DMS79 (cell line): Measurements from ENCODE around the gene FRMD7.
"Not testable (repeated sequence)": the region's sequence is repeated elsewhere in the genome, so short reads cannot be mapped to it uniquely, and the experiment has no call there.

ENCODE experiments used
- DNase-seq: peaks from one replicate; lab custom pipeline; 2025; lab: John Stamatoyannopoulos, UW

FRMD7 gene, protein sequence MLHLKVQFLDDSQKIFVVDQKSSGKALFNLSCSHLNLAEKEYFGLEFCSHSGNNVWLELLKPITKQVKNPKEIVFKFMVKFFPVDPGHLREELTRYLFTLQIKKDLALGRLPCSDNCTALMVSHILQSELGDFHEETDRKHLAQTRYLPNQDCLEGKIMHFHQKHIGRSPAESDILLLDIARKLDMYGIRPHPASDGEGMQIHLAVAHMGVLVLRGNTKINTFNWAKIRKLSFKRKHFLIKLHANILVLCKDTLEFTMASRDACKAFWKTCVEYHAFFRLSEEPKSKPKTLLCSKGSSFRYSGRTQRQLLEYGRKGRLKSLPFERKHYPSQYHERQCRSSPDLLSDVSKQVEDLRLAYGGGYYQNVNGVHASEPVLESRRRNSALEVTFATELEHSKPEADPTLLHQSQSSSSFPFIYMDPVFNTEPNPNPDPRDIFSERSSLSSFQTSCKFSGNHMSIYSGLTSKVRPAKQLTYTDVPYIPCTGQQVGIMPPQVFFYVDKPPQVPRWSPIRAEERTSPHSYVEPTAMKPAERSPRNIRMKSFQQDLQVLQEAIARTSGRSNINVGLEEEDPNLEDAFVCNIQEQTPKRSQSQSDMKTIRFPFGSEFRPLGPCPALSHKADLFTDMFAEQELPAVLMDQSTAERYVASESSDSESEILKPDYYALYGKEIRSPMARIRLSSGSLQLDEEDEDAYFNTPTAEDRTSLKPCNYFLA

GRCh38 chrX:132127743-132128142 lies at the start of gene FRMD7:
Gene FRMD7 (minus strand): TSS chrX:132128020. CDS start chrX:132127844, 176 bp downstream.
- DNase-seq: no peak

DNA sequence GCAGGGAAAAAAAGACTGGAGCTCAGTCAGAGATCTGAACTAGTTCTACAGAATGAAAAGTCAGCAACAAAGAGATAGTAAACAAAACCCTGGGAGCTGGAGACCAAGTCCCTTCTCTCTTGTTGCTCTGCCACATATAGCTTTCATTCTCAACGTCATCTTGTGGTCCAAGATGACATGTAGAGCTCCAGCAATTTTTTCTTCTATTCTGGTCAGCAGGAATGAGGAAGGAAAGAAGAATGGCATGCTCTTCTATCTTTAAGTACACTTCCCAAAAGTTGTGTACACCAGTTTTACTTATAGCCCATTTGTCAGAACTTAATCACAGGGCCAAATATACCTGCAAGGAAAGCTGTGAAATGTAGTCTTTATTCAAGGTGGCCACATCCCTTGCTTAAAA lies 45.8 kb upstream of the FRMD7 start:
- no peak for DNase-seq

- no peak for DNase-seq
Observed at GRCh38 chrX:132171881-132172280, 44.1 kb upstream of the FRMD7 start.

- no peak for DNase-seq
Observed at GRCh38 chrX:132171478-132171877, 43.7 kb upstream of the FRMD7 start.

GRCh38 chrX:132169554-132169953 lies 41.7 kb upstream of the FRMD7 start:
- DNase-seq: no peak

DNA sequence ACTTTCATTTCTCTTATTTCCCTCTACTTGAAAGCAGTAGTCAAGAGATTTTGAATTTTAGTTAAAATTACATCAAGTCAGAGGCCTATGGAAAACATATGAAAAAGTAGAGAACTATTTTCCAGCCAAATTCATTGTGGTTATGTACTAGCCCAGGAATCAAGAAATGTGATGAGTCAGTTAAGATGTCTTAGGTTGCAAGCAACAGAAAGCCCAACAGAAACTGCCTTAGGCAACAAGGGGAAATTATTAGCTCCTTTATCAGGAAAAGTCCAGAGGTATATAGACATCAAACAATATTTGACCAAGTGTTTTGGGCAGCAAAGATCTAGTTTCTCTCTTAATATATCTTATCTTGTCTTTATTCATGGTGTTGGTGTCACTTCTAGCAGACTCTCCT lies 37.8 kb upstream of the FRMD7 start:
- no peak for DNase-seq

DNA sequence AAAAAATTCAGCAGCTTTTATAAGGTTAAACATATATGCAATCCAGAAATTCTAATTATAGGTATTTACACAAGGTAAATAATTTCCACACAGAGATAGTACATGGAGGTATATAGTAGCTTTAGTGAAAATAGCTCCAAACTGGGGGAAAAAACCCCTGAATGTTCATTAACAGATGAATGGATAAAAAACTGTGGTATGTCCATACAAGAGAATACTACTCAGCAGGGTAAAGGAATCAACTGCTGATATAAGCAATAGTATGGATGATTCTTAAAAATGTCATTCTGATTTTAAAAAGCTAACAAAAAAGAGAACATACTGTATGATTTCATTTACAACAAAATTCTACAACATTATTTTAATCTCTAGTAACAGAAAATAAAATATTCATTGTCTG lies 37.2 kb upstream of the FRMD7 start:
- no peak for DNase-seq

GRCh38 chrX:132163094-132163493 lies 35.3 kb upstream of the FRMD7 start:
- not testable (repeated sequence) for DNase-seq

- no peak for DNase-seq
Observed at GRCh38 chrX:132153166-132153565, 25.3 kb upstream of the FRMD7 start.

GRCh38 chrX:132146456-132146855 lies 18.6 kb upstream of the FRMD7 start:
- DNase-seq: no peak

DNA sequence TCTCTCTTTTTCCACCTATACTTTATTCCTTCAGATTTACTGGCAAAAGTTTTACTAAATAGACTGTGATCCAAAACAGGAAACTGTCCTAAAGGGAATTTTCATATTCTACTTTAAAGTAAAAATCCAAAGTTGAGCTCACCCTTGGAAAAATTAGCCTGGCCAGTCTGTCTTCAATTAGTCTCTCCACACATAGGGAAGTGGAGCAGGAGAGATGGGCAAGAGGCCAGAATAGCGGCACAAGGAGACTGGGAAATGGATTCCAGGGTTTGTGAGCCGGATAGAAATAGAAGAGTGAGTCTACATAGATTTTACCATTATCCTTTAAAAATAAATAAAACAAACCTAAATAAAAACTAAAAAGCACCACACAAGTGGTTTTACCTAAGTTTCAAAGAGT lies 16.2 kb upstream of the FRMD7 start:
- no peak for DNase-seq

DNA sequence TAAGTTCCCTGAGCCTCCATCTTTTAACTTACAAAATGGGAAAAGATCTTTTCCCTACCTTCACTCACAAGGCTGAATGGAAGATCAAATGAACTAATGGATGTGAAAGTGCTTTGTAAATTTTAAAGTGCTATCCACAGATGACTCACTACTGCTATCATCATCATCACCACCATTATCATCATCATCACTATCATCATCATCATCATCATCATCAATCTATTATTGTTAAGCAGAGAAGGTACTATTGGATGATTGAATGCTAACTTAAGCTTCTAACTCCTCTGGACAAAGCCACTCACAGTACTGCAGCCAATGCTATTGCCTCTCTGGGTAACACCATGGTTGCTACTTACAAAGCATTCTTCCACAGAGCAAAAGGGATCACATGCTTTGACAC lies 1.9 kb downstream of the FRMD7 start:
- no peak for DNase-seq

GRCh38 chrX:132120913-132121312 lies 6.9 kb downstream of the FRMD7 start:
- DNase-seq: no peak

GRCh38 chrX:132119821-132120515 lies 7.9 kb downstream of the FRMD7 start:
- DNase-seq: no peak

GRCh38 chrX:132119283-132119682 lies 8.5 kb downstream of the FRMD7 start:
- no peak for DNase-seq

DNA sequence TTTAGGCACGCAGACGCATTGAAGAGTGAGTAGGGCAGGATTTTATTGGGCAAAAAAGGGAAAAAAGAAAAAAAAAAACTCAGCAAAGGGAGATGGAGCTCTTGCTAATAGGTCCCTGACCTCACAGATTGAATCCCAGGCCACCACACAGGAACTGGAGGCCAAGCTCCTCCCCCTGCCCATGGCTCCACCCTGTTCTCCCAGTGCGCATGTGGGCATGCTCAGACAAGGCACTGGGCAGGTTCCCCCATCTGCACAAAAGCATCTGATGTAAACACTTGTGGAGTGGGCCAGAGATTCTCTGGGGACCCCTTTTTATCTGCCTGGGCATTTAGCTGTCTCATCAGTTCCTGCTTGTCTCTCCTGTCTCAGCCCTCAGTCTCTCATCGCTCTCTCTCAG lies 9.5 kb downstream of the FRMD7 start:
- DNase-seq: no peak

GRCh38 chrX:132115792-132116191 lies 12.0 kb downstream of the FRMD7 start:
- DNase-seq: no peak

DNA sequence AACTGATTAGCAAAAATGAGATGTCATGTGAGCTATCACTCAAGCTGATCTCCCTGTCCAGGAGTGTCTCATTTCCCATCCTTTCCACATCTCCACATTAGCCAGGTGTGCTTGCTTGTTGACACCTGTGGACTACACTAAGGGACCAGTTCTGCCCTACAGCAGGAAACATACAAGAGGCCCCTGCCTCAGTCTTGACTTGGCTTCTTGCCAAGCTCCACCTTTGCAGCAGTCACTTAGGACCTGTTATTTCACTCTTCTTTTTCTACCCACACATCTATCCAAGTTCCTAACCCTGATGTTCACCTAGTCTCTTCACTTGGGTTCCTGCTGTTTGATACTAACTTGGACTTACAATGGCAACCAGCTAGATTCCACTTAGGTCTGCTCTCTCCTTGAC lies 13.2 kb downstream of the FRMD7 start:
- DNase-seq: no peak

GRCh38 chrX:132107291-132107690 lies 20.5 kb downstream of the FRMD7 start:
- DNase-seq: no peak

DNA sequence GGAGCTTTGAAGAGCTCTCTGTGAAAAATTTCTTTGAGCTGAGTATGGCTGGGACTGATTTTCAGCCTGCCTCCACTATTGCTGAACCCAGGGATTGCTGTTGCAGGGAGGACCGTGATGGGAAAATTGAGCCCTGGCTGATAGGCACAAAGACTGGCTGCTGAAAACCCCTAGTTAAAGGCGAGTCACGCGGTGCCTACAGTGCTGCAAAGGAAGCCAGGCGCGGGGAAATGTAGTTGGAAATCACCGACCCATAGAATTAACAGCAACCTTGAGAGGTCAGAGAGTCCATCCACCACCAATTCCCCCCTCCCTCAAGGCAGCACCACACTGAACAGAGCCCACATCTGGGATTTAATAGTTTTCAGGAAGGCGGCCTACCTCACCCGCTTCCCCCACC lies 26.0 kb downstream of the FRMD7 start:
- no peak for DNase-seq

DNA sequence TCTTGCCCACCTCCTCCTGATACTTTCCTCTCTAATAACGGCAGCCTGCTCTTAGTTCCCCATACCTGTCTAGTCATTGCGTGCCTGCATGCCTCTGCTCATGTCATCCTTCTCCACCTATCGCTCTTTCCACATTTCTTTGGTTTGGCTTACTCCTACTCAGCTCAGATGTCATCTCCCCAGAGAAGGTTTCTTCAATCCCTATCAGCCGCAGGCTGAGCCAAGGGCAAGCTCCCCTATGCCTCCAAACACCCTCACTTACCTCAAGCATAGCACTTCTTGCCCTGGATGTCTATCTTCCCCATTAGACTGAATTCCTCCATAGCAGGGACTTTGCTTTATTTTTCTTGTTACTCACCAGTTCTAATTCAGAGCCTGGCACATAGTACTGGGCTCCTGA lies 26.6 kb downstream of the FRMD7 start:
- DNase-seq: no peak

DNA sequence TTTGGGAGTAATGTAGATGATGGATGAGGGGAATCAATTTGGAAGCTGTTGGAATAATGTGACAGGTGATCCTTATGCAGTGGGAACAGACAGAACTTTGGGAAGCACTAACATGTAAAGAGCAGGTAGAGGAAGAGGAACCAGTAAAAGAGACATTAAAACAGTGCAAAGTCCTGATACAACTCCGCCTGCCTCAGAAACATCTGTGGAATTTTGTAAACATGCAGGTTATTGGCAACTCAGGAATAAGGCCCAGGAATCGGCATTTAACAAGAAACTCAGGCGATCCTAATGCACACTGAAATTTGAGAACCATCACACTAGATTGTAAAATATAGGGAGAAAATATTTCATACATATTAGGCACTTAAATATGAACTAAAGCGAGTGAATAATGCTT lies 29.1 kb downstream of the FRMD7 start:
- not testable (repeated sequence) for DNase-seq

DNA sequence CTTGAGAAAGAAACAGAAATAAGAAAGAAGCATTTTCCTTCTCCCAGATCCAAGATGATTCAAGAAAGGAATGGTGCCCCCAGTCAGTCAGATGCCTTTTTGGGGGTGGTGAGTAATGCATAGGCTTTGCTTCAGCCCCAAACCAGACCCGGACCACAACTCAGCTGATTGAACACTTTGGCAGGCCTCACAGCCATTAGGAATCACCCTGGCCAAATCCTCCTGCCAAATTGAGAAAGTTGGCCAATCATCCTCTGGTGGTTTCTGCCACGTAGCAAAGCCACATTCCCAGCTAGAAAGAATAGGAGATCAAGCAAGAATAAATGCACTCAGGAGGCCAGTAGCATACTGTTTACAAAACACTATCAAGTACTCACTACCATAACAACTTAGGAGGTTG lies 33.7 kb downstream of the FRMD7 start:
- DNase-seq: no peak
